Parathyroid adenoma (tissue), 2 donors: ENCODE data around the gene ANKRD17.

ENCODE experiments used
- H2AFZ ChIP-seq: fragments of 300-600 bp; sonication (generic); one replicate; pipeline ENCODE4 v1.7.0; 2017; ENCODE audit warnings: antibody characterized with exemption, mild to moderate bottlenecking
- H3K27ac ChIP-seq: fragments of 300-600 bp; sonication (generic); one replicate; pipeline ENCODE4 v1.7.0; 2017
- H3K27me3 ChIP-seq: fragments of 300-600 bp; sonication (generic); one replicate; pipeline ENCODE4 v1.7.0; 2017; ENCODE audit warnings: low read length; ENCODE audit not compliant: control insufficient read depth, insufficient read depth
- H3K36me3 ChIP-seq: fragments of 300-600 bp; sonication (generic); one replicate; pipeline ENCODE4 v1.7.0; 2017; ENCODE audit warnings: low read length; ENCODE audit not compliant: control insufficient read depth, insufficient read depth
- H3K4me1 ChIP-seq: fragments of 300-600 bp; sonication (generic); one replicate; pipeline ENCODE4 v1.7.0; 2017; ENCODE audit warnings: control low read depth
- H3K4me2 ChIP-seq: fragments of 300-600 bp; sonication (generic); one replicate; pipeline ENCODE4 v1.7.0; 2017; ENCODE audit warnings: low read length
- H3K4me3 ChIP-seq: fragments of 300-600 bp; sonication (generic); one replicate; pipeline ENCODE4 v1.7.0; 2017; ENCODE audit warnings: low read depth, low read length
- H3K79me2 ChIP-seq: fragments of 300-600 bp; sonication (generic); one replicate; pipeline ENCODE4 v1.7.0; 2017; ENCODE audit warnings: control low read depth
- H3K9ac ChIP-seq: fragments of 300-600 bp; sonication (generic); one replicate; pipeline ENCODE4 v1.7.0; 2017; ENCODE audit warnings: mild to moderate bottlenecking
- H3K9me3 ChIP-seq: fragments of 300-600 bp; sonication (generic); one replicate; pipeline ENCODE4 v1.7.0; 2017; ENCODE audit warnings: low read length; ENCODE audit not compliant: control insufficient read depth
- TF ChIP-seq, protein P1 (sequence below): fragments of 300-600 bp; sonication (generic); IDR thresholded peaks from one replicate; pipeline ENCODE4 v1.7.0; 2017; ENCODE audit warnings: antibody characterized with exemption, mild to moderate bottlenecking
- donor health status: primary hyperparathyroidism.

Gene ANKRD17

DNA sequence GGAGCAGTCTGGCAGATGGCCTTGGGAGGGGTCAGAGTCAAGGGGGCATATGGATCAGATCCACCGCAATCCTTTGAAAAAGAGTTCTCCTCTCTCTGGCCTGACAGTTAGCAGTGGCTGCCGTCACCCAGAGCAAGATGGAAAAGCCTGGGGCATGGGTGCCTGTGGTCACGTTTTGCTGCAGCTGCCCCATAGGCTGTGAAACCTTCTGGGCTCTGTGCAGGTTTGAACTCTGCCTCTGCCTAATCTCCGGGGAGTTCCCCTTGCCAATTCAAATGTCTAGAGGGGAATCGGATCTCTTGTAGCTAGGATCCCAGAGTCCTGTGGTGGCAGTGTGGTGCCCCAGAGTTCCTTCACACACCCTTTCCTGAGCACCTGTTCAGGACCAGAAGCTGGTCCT, 23.4 kb upstream of the ANKRD17 start:
- Histone ChIP-seq H3K4me3 (no peak overlapping the region), H3K79me2 (peaks cover 4% of the 10 kb centered on the region), H3K27me3 (no peaks in the 10 kb centered on the region), H3K36me3 (no peaks in the 10 kb centered on the region), H3K9ac (no peak overlapping the region), H3K9me3 (no peaks in the 10 kb centered on the region), H3K4me2 (no peak overlapping the region), H2AFZ (no peak overlapping the region), H3K27ac (no peak overlapping the region), H3K4me1 (no peaks in the 10 kb centered on the region)
- TF ChIP-seq, protein P1, sequence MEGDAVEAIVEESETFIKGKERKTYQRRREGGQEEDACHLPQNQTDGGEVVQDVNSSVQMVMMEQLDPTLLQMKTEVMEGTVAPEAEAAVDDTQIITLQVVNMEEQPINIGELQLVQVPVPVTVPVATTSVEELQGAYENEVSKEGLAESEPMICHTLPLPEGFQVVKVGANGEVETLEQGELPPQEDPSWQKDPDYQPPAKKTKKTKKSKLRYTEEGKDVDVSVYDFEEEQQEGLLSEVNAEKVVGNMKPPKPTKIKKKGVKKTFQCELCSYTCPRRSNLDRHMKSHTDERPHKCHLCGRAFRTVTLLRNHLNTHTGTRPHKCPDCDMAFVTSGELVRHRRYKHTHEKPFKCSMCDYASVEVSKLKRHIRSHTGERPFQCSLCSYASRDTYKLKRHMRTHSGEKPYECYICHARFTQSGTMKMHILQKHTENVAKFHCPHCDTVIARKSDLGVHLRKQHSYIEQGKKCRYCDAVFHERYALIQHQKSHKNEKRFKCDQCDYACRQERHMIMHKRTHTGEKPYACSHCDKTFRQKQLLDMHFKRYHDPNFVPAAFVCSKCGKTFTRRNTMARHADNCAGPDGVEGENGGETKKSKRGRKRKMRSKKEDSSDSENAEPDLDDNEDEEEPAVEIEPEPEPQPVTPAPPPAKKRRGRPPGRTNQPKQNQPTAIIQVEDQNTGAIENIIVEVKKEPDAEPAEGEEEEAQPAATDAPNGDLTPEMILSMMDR, result no peak

- H3K9me3 ChIP-seq, result no peaks in the 10 kb centered on the region
- H3K79me2 ChIP-seq, result peaks cover 4% of the 10 kb centered on the region
- H3K4me3 ChIP-seq, result no peak overlapping the region
- H3K36me3 ChIP-seq, result no peaks in the 10 kb centered on the region
- no peak overlapping the region for H3K27ac ChIP-seq
- no peaks in the 10 kb centered on the region for H3K4me1 ChIP-seq
- H3K27me3 ChIP-seq, result no peaks in the 10 kb centered on the region
- no peak overlapping the region for H3K9ac ChIP-seq
- H3K4me2 ChIP-seq, result no peak overlapping the region
- no peak overlapping the region for H2AFZ ChIP-seq
- TF ChIP-seq, protein P1, result no peak
Observed at GRCh38 chr4:73281396-73281795, 22.8 kb upstream of the ANKRD17 start.

- Histone ChIP-seq H3K9me3 (no peaks in the 10 kb centered on the region), H3K4me1 (peaks cover 2% of the 10 kb centered on the region), H3K4me2 (no peak overlapping the region), H3K36me3 (no peaks in the 10 kb centered on the region), H3K9ac (no peak overlapping the region), H3K79me2 (peaks cover 4% of the 10 kb centered on the region), H2AFZ (no peak overlapping the region), H3K27ac (no peak overlapping the region), H3K27me3 (no peaks in the 10 kb centered on the region), H3K4me3 (no peak overlapping the region)
- TF ChIP-seq, protein P1, result no peak
Observed at GRCh38 chr4:73277201-73277600, 18.6 kb upstream of the ANKRD17 start.

DNA sequence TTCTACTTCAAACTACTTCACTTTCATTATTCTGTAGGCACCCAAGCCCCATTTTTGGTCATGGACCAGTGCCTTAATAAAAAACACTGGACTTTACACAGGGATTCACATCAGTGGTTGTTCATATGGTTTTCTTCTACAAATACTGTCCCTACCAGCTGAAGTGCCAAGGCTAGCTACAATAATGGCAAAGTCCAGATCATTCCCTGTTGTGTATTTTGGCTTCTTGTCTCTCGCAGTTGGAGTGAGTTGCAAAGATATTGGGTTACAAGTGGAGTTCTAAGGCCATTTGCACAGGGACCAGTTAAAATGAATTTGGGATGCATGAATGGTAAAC, 16.7 kb upstream of the ANKRD17 start:
- Histone ChIP-seq H3K4me3 (no peak overlapping the region), H3K79me2 (peaks cover 4% of the 10 kb centered on the region), H3K27ac (no peak overlapping the region), H3K9ac (no peak overlapping the region), H3K9me3 (no peaks in the 10 kb centered on the region), H3K4me2 (no peak overlapping the region), H3K36me3 (no peaks in the 10 kb centered on the region), H3K4me1 (peaks cover 2% of the 10 kb centered on the region), H2AFZ (no peak overlapping the region), H3K27me3 (no peaks in the 10 kb centered on the region)
- TF ChIP-seq, protein P1, result no peak

DNA sequence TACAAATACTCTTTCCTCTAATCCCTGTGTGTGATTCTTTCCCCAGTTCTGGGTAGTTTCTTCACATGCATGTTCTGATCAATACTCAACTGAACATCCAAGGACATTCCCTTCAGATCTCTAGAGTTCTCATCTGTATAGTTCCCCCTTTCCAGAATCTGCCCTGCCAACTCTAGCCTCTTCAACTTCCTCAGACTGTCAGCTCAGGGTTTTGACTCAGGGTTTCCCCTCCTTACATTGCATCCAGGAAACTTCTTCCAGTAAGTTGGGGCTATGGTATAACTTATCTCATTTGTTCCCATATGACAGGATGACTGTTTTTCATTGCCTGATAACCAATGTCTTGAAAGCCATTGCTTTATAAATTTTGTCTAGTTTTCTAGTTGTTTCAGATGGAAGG, 14.2 kb upstream of the ANKRD17 start:
- Histone ChIP-seq H3K4me1 (peaks cover 2% of the 10 kb centered on the region), H3K9ac (no peak overlapping the region), H3K79me2 (peaks cover 4% of the 10 kb centered on the region), H3K9me3 (no peaks in the 10 kb centered on the region), H3K27ac (no peak overlapping the region), H3K4me3 (no peak overlapping the region), H3K27me3 (no peaks in the 10 kb centered on the region), H3K4me2 (no peak overlapping the region), H3K36me3 (no peaks in the 10 kb centered on the region), H2AFZ (no peak overlapping the region)
- TF ChIP-seq, protein P1, result no peak
